ENCODE results near the gene GNMT.

The GNMT gene

GRCh38 chr6:42960243-42961019, at the start of gene GNMT:
Gene GNMT, plus strand, starts transcription at chr6:42960754. Its CDS starts 14 bp downstream, at chr6:42960768.
- DNase-seq (ENCODE audit: low spot score): peak; percentile 45
- TF ChIP-seq CTCF (IDR thresholded peaks at IDR 0.05; ENCODE audit: extremely low read depth, missing control alignments): no peak

GRCh38 chr6:42911171-42912021, 49.2 kb upstream of the GNMT start:
- DNase-seq (ENCODE audit: low spot score): no peak
- TF ChIP-seq CTCF (IDR thresholded peaks at IDR 0.05; ENCODE audit: extremely low read depth, missing control alignments): no peak

- no peak for TF ChIP-seq CTCF (IDR thresholded peaks at IDR 0.05; ENCODE audit: extremely low read depth, missing control alignments)
- DNase-seq (ENCODE audit: low spot score): no peak
Observed at GRCh38 chr6:42914546-42914945, 46.0 kb upstream of the GNMT start.

GRCh38 chr6:42915732-42916131, 44.8 kb upstream of the GNMT start, which contains the start of gene PTCRA:
Gene PTCRA, plus strand, starts transcription at chr6:42916053. Its CDS starts 17 bp downstream, at chr6:42916070.
- TF ChIP-seq CTCF (IDR thresholded peaks at IDR 0.05; ENCODE audit: extremely low read depth, missing control alignments): no peak

GRCh38 chr6:42916288-42916687, 44.3 kb upstream of the GNMT start:
- DNase-seq (ENCODE audit: low spot score): no peak

More at GRCh38 chr6:42915732-42916131, 44.8 kb upstream of the GNMT start, which contains the start of gene PTCRA:
- DNase-seq (ENCODE audit: low spot score): peak; percentile 56

GRCh38 chr6:42921801-42922200, 38.8 kb upstream of the GNMT start:
- TF ChIP-seq CTCF (IDR thresholded peaks at IDR 0.05; ENCODE audit: extremely low read depth, missing control alignments): no peak
- no peak for DNase-seq (ENCODE audit: low spot score)

More at GRCh38 chr6:42916288-42916687, 44.3 kb upstream of the GNMT start:
- TF ChIP-seq CTCF (IDR thresholded peaks at IDR 0.05; ENCODE audit: extremely low read depth, missing control alignments): no peak

GRCh38 chr6:42923666-42924065, 36.9 kb upstream of the GNMT start:
- TF ChIP-seq CTCF (IDR thresholded peaks at IDR 0.05; ENCODE audit: extremely low read depth, missing control alignments): no peak
- no peak for DNase-seq (ENCODE audit: low spot score)

Data from GM20000 (cell line).